Pons (tissue), 1 donor: ENCODE results near the gene ACOXL.

Source experiments
- DNase-seq: peaks from one replicate; pipeline ENCODE4 v3.0.0-alpha.2; 2016; ENCODE audit warnings: low spot score

ACOXL gene

GRCh38 chr2:111167863-111168162 is 435.4 kb downstream of the ACOXL start:
- no peak for DNase-seq
